Measurements from ENCODE around the gene MEIOB. TPM values are rescaled to one million over a fixed set of nuclear protein-coding genes. Genes with fewer than 3 reads are reported as not detected.
A peak's percentile ranks its signal among the peaks of the same experiment; 100 is the strongest.

Gene MEIOB
- polyA plus RNA-seq, 2 of the 4 experiments (the other 2 are of a cell fraction) = 2.9 to 9.1 TPM

DNA sequence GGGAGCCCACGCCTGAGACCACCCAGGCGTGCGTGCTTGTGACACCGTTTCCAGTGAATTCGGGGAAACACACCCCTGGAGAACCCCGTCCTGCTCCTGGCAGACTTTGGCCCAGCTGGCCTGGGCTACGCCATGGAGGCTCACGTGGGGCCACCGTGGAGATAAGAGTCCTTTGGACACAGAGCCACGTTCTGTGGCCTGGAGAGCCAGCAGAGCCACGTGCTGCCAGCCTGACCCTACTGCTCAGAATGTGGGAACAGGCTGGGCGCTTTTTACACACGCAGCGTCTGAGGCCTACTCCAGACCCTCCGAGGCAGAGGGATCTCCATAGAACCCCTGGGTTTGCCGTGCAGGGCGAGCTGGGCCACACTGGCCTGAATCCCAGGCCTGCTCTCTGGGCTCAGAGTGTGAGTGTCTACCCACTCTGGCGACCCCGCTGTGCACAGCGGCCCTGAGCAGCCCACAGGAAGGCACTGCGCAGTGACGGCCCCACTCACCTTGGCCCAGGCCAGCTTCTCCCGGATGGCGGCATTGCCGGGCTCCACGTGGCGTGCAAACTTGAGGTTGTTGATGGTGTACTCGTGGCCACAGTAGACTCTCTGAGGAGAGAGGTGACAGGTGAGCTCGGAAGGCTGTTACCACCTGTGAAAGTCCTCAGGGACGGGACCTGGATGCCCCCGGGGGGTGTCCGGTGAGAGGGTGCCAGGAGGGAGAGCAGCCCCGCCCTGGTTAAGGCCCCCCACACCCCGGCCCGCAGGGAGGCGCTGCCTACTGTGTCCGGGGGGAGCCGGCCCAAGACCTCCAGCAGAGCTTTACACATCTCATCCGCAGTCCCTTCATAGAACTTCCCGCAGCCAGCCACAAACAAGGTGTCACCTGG lies 55.3 kb downstream of the MEIOB start:
- no peak overlapping the region for H3K4me2 ChIP-seq
- POLR2A ChIA-PET = interaction anchor here (0.6 to 1.7 kb wide), 2 partner anchors 112 to 148 kb away, joined by 3 to 4 read pairs; partner anchors contain the start of gene RPS2
- TF ChIP-seq, protein P1, sequence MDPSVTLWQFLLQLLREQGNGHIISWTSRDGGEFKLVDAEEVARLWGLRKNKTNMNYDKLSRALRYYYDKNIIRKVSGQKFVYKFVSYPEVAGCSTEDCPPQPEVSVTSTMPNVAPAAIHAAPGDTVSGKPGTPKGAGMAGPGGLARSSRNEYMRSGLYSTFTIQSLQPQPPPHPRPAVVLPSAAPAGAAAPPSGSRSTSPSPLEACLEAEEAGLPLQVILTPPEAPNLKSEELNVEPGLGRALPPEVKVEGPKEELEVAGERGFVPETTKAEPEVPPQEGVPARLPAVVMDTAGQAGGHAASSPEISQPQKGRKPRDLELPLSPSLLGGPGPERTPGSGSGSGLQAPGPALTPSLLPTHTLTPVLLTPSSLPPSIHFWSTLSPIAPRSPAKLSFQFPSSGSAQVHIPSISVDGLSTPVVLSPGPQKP (IDR thresholded peaks at IDR 0.05; ENCODE audit: low read depth, low read length) = no peak
- TF ChIP-seq SREBF2 (IDR thresholded peaks at IDR 0.05) (no peak), POLR2AphosphoS2 (conservative IDR thresholded peaks at IDR 0.05; ENCODE audit: low read length) (no peak), POLR2A (IDR thresholded peaks at IDR 0.05; ENCODE audit: low read length) (no peak), CBX8 (IDR thresholded peaks at IDR 0.05) (no peak), FOSL2 (IDR thresholded peaks at IDR 0.05) (no peak), FOSL2 (CRISPR knock-in tag; IDR thresholded peaks at IDR 0.05) (no peak)
- H3K4me3 ChIP-seq = no peak overlapping the region
- FAIRE-seq (no peak), DNase-seq (ENCODE audit: low read depth in 1 of 2, low spot score in 1 of 2) (no peak), ATAC-seq (no peak)
- no peaks in the 10 kb centered on the region for H3K9me3 ChIP-seq
- peaks cover 10% of the 10 kb centered on the region; the same call in 1 of the 3 replicates for H3K4me1 ChIP-seq
- WGBS (ENCODE audit: missing lambda C conversion rate) = 91% methylated on average over 27 of the region's 40 CpGs
- CTCF ChIA-PET = no interaction called here
- H3K27ac ChIP-seq = no peak overlapping the region

DNA sequence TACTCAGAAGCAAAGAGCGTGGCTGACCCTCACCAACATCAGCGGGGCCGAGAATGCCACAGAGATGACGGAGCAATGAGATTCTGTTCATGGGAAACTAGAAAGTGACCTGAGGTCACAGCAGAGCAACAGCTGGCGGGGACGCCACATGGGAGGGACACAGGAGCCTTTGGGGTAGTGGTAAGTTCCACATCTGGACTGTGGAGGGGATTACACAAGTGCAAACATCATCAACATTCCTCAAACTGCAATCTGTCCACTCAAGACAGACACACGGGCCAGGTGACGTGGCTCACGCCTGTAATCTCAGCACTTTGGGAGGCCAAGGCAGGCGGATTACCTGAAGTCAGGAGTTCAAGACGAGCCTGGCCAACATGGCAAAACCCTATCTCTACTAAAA lies 56.5 kb downstream of the MEIOB start:
- H3K4me1 ChIP-seq = peaks cover 10% of the 10 kb centered on the region; the same call in 1 of the 3 replicates
- ATAC-seq (no peak), FAIRE-seq (no peak), DNase-seq (ENCODE audit: low read depth in 1 of 2, low spot score in 1 of 2) (no peak)
- no peak overlapping the region for H3K27ac ChIP-seq
- POLR2A ChIA-PET = no interaction called here
- TF ChIP-seq TP53 (CRISPR knock-in tag; IDR thresholded peaks at IDR 0.05) (no peak), JUNB (IDR thresholded peaks at IDR 0.05) (no peak), SMC3 (IDR thresholded peaks at IDR 0.05) (no peak)
- CTCF ChIA-PET = no interaction called here
- no peak overlapping the region for H3K4me3 ChIP-seq
- H3K9me3 ChIP-seq = no peaks in the 10 kb centered on the region
- 97% methylated on average over 11 of the region's 11 CpGs for WGBS (ENCODE audit: missing lambda C conversion rate)
- no peak overlapping the region for H3K4me2 ChIP-seq

DNA sequence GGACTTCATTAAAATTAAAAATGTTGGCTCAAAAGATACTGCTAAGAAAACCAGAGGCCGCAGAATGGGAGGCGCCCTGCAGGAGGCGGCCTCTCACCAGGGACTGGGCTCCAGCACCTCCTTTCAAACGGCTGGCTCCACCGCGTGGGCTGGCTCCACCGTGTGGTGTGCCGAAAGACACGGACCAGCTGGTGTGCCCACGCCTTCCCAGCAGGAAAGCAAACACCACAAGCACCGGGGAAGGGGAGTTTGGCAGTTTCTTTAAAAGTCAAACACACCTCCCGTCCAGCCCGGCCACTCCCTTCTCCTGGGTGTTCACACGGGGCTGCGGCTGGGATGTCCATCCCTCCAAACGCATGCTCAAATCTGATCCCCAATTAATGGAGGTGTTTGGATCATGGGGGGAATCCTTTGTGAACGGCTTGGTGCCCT lies 59.2 kb downstream of the MEIOB start:
- Histone ChIP-seq H3K4me2 (peak overlapping the region; percentile 41; the same call in 2 of the 3 replicates), H3K4me3 (no peak overlapping the region), H3K27ac (peak overlapping the region in 1 of 2 experiments; percentile 30; a peak in 1 of 6 replicates), H3K9me3 (no peaks in the 10 kb centered on the region), H3K4me1 (peaks cover 10% of the 10 kb centered on the region; the same call in 1 of the 3 replicates)
- WGBS (ENCODE audit: missing lambda C conversion rate) = 19% methylated on average over 17 of the region's 17 CpGs
- DNase-seq (ENCODE audit: low read depth in 1 of 2, low spot score in 1 of 2) = peak; percentile 66 to 80
- peak; percentile 94 to 96 for ATAC-seq
- CTCF ChIA-PET = interaction anchor here (0.6 to 4.0 kb wide), 15 partner anchors 8 to 449 kb away, joined by 3 to 15 read pairs (median 4); partner anchors contain the start of genes HAGH, MAPK8IP3 and MRPS34
- TF ChIP-seq, protein P2, sequence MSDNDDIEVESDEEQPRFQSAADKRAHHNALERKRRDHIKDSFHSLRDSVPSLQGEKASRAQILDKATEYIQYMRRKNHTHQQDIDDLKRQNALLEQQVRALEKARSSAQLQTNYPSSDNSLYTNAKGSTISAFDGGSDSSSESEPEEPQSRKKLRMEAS (IDR thresholded peaks at IDR 0.05) = peak; percentile 82
- no peak for TF ChIP-seq CBX2 (IDR thresholded peaks at IDR 0.05; ENCODE audit: borderline replicate concordance, low read depth)
- TF ChIP-seq EP300 (IDR thresholded peaks at IDR 0.05) = no peak
- no peak for TF ChIP-seq CHD2 (IDR thresholded peaks at IDR 0.05; ENCODE audit: low read length, partially characterized antibody)
- no peak for TF ChIP-seq HDAC2 (IDR thresholded peaks at IDR 0.05)
- no peak for TF ChIP-seq MAFK (IDR thresholded peaks at IDR 0.05; ENCODE audit: partially characterized antibody)
- TF ChIP-seq, protein P3, sequence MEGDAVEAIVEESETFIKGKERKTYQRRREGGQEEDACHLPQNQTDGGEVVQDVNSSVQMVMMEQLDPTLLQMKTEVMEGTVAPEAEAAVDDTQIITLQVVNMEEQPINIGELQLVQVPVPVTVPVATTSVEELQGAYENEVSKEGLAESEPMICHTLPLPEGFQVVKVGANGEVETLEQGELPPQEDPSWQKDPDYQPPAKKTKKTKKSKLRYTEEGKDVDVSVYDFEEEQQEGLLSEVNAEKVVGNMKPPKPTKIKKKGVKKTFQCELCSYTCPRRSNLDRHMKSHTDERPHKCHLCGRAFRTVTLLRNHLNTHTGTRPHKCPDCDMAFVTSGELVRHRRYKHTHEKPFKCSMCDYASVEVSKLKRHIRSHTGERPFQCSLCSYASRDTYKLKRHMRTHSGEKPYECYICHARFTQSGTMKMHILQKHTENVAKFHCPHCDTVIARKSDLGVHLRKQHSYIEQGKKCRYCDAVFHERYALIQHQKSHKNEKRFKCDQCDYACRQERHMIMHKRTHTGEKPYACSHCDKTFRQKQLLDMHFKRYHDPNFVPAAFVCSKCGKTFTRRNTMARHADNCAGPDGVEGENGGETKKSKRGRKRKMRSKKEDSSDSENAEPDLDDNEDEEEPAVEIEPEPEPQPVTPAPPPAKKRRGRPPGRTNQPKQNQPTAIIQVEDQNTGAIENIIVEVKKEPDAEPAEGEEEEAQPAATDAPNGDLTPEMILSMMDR (IDR thresholded peaks at IDR 0.05) = peak; percentile 62
- TF ChIP-seq, protein P4, sequence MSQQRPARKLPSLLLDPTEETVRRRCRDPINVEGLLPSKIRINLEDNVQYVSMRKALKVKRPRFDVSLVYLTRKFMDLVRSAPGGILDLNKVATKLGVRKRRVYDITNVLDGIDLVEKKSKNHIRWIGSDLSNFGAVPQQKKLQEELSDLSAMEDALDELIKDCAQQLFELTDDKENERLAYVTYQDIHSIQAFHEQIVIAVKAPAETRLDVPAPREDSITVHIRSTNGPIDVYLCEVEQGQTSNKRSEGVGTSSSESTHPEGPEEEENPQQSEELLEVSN (IDR thresholded peaks at IDR 0.05; ENCODE audit: borderline replicate concordance, low read depth) = 0 out of 2 replicates have a peak, but pooled peaks have one; percentile 19
- peak; percentile 43 for TF ChIP-seq SMC3 (IDR thresholded peaks at IDR 0.05)
- TF ChIP-seq MAZ (IDR thresholded peaks at IDR 0.05; ENCODE audit: borderline replicate concordance, low read depth, low read length) = no peak
- TF ChIP-seq, protein P5, sequence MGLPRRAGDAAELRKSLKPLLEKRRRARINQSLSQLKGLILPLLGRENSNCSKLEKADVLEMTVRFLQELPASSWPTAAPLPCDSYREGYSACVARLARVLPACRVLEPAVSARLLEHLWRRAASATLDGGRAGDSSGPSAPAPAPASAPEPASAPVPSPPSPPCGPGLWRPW (IDR thresholded peaks at IDR 0.05) = no peak
- TF ChIP-seq JUNB (IDR thresholded peaks at IDR 0.05) = no peak
- no peak for TF ChIP-seq FOSB (CRISPR knock-in tag; IDR thresholded peaks at IDR 0.05)
- peak; percentile 65 to 80 for TF ChIP-seq RAD21 (conservative IDR thresholded peaks at IDR 0.05 in 1 of 2, IDR thresholded peaks at IDR 0.05 in 1 of 2)
- no peak for TF ChIP-seq SREBF2 (IDR thresholded peaks at IDR 0.05)
- TF ChIP-seq HOXA7 (CRISPR knock-in tag; IDR thresholded peaks at IDR 0.05) = no peak
- no peak for TF ChIP-seq KDM1A (IDR thresholded peaks at IDR 0.05; ENCODE audit: low read depth)
- POLR2A ChIA-PET = no interaction called here
- FAIRE-seq = no peak
